WERI-Rb-1 (cell line): Measurements from ENCODE around the gene THRB.
A peak's percentile ranks its signal among the peaks of the same experiment; 100 is the strongest.

Experiments
- DNase-seq: peaks from one replicate; pipeline ENCODE4 v3.0.0-alpha.2; 2020
- H3K27ac ChIP-seq: fragments of 250-450 bp; sonication (Bioruptor Pico); 2 replicates; pipeline ENCODE4 v1.5.1; 2020; ENCODE audit warnings: mild to moderate bottlenecking, moderate library complexity
- H3K27me3 ChIP-seq: fragments of 250-450 bp; sonication (Bioruptor Pico); 2 replicates; pipeline ENCODE4 v1.5.1; 2021; ENCODE audit warnings: mild to moderate bottlenecking, low read depth, moderate library complexity; ENCODE audit not compliant: insufficient read depth, severe bottlenecking
- H3K36me3 ChIP-seq: fragments of 250-450 bp; sonication (Bioruptor Pico); 2 replicates; pipeline ENCODE4 v1.5.1; 2020; ENCODE audit warnings: mild to moderate bottlenecking, moderate library complexity
- H3K4me3 ChIP-seq: 2 replicates; pipeline ENCODE4 v1.5.1; 2011; ENCODE audit warnings: low read depth, mild to moderate bottlenecking, control low read depth, low read length
- H3K9me3 ChIP-seq: fragments of 250-450 bp; sonication (Bioruptor Pico); 2 replicates; pipeline ENCODE4 v1.5.1; 2021; ENCODE audit warnings: mild to moderate bottlenecking, moderate library complexity; ENCODE audit not compliant: severe bottlenecking
- CTCF ChIP-seq: IDR thresholded peaks from 2 replicates; pipeline ENCODE4 v1.5.1; 2011; ENCODE audit warnings: low read depth, mild to moderate bottlenecking, control low read depth, inconsistent platforms, low read length

The THRB gene

GRCh38 chr3:24272875-24273274 lies 221.8 kb downstream of the THRB start:
- no peaks in the 10 kb centered on the region for H3K9me3 ChIP-seq
- no peak for TF ChIP-seq CTCF
- H3K36me3 ChIP-seq = no peaks in the 10 kb centered on the region
- no peaks in the 10 kb centered on the region for H3K27me3 ChIP-seq
- H3K4me3 ChIP-seq = no peak overlapping the region
- DNase-seq = no peak
- H3K27ac ChIP-seq = no peak overlapping the region

GRCh38 chr3:24272408-24272807 lies 222.2 kb downstream of the THRB start:
- Histone ChIP-seq H3K9me3 (no peaks in the 10 kb centered on the region), H3K36me3 (no peaks in the 10 kb centered on the region), H3K4me3 (no peak overlapping the region), H3K27ac (no peak overlapping the region), H3K27me3 (no peaks in the 10 kb centered on the region)
- DNase-seq = no peak
- TF ChIP-seq CTCF = no peak

GRCh38 chr3:24271228-24271627 lies 223.4 kb downstream of the THRB start:
- no peak for DNase-seq
- no peaks in the 10 kb centered on the region for H3K9me3 ChIP-seq
- no peak overlapping the region for H3K4me3 ChIP-seq
- H3K27ac ChIP-seq = no peak overlapping the region
- no peaks in the 10 kb centered on the region for H3K27me3 ChIP-seq
- no peaks in the 10 kb centered on the region for H3K36me3 ChIP-seq
- no peak for TF ChIP-seq CTCF

- Histone ChIP-seq H3K27ac (no peak overlapping the region), H3K4me3 (no peak overlapping the region), H3K27me3 (no peaks in the 10 kb centered on the region), H3K9me3 (no peaks in the 10 kb centered on the region), H3K36me3 (no peaks in the 10 kb centered on the region)
- DNase-seq = no peak
- TF ChIP-seq CTCF = no peak
Observed at GRCh38 chr3:24270744-24271143, 223.9 kb downstream of the THRB start.

- no peaks in the 10 kb centered on the region for H3K27me3 ChIP-seq
- H3K4me3 ChIP-seq = no peak overlapping the region
- H3K36me3 ChIP-seq = no peaks in the 10 kb centered on the region
- TF ChIP-seq CTCF = no peak
- H3K9me3 ChIP-seq = no peaks in the 10 kb centered on the region
- H3K27ac ChIP-seq = no peak overlapping the region
- no peak for DNase-seq
Observed at GRCh38 chr3:24270204-24270691, 224.4 kb downstream of the THRB start.

GRCh38 chr3:24264748-24265158 lies 229.9 kb downstream of the THRB start:
- no peaks in the 10 kb centered on the region for H3K36me3 ChIP-seq
- no peaks in the 10 kb centered on the region for H3K9me3 ChIP-seq
- H3K27me3 ChIP-seq = no peaks in the 10 kb centered on the region
- DNase-seq = peak; percentile 8
- H3K27ac ChIP-seq = no peak overlapping the region
- TF ChIP-seq CTCF = 0 out of 2 replicates have a peak, but pooled peaks have one; percentile 17
- no peak overlapping the region for H3K4me3 ChIP-seq
